IPS-18a (cell line): ENCODE data around the gene FAM171A2.
"Not testable (repeated sequence)": the region's sequence is repeated elsewhere in the genome, so short reads cannot be mapped to it uniquely, and the experiment has no call there.

Experiments used
- H3K27ac ChIP-seq: one replicate; pipeline ENCODE4 v1.5.1; 2013; ENCODE audit warnings: low read length
- H3K27me3 ChIP-seq: one replicate; pipeline ENCODE4 v1.6.1; 2013; ENCODE audit warnings: mild to moderate bottlenecking, low read length; ENCODE audit not compliant: control insufficient read depth, insufficient read depth
- H3K36me3 ChIP-seq: one replicate; pipeline ENCODE4 v1.6.1; 2013; ENCODE audit warnings: low read depth, low read length; ENCODE audit not compliant: control insufficient read depth
- H3K4me1 ChIP-seq: one replicate; pipeline ENCODE4 v1.6.1; 2013; ENCODE audit warnings: low read depth, low read length; ENCODE audit not compliant: control insufficient read depth
- H3K4me3 ChIP-seq: one replicate; pipeline ENCODE4 v1.5.1; 2013; ENCODE audit warnings: low read length
- H3K9ac ChIP-seq: one replicate; pipeline ENCODE4 v1.6.1; 2013; ENCODE audit warnings: mild to moderate bottlenecking, low read length, moderate library complexity
- H3K9me3 ChIP-seq: one replicate; pipeline ENCODE4 v1.6.1; 2013; ENCODE audit warnings: low read depth, low read length; ENCODE audit not compliant: control insufficient read depth

The FAM171A2 gene

GRCh38 chr17:44368391-44369243 is 5.0 kb upstream of the FAM171A2 start:
- not testable (repeated sequence) for H3K36me3 ChIP-seq, H3K9ac ChIP-seq, H3K9me3 ChIP-seq, H3K4me1 ChIP-seq, H3K27ac ChIP-seq, H3K4me3 ChIP-seq
- H3K27me3 ChIP-seq = peaks cover 21% of the 10 kb centered on the region

- Histone ChIP-seq H3K9me3 (no peaks in the 10 kb centered on the region), H3K4me1 (no peaks in the 10 kb centered on the region), H3K4me3 (no peak overlapping the region), H3K27ac (no peak overlapping the region), H3K27me3 (peaks cover 21% of the 10 kb centered on the region), H3K36me3 (no peaks in the 10 kb centered on the region), H3K9ac (no peak overlapping the region)
Observed at GRCh38 chr17:44367231-44367979, 3.8 kb upstream of the FAM171A2 start.

DNA sequence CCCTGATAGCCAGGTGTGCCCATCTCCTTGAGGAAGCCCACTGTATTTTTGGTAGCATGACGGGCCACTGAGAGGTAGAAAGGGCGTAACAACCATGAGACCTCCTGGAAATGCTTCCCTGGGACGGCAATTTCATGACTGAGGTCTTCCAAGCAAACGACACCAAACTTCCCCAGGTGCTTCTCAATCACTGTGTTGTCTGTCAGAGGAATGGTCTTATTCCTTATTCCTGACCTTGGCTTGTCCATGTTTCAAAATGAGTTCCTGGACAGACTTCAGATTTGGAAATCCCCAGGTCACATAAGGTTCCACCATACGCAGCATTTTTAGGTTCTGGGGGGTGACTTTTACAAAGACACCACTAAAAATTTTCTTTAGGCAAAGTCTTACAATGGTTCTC is 1.4 kb upstream of the FAM171A2 start:
- H3K9me3 ChIP-seq, H3K9ac ChIP-seq, H3K27ac ChIP-seq, H3K36me3 ChIP-seq, H3K4me3 ChIP-seq: not testable (repeated sequence)
- Histone ChIP-seq H3K4me1 (peaks cover 21% of the 10 kb centered on the region), H3K27me3 (peaks cover 21% of the 10 kb centered on the region)

GRCh38 chr17:44362949-44363612 is 572 bp downstream of the FAM171A2 start:
- Histone ChIP-seq H3K27me3 (peaks cover 21% of the 10 kb centered on the region), H3K4me3 (peak overlapping the region; percentile 75), H3K9me3 (no peaks in the 10 kb centered on the region), H3K4me1 (peaks cover 21% of the 10 kb centered on the region), H3K36me3 (peaks cover 6% of the 10 kb centered on the region), H3K27ac (no peak overlapping the region), H3K9ac (peak overlapping the region; percentile 69)

DNA sequence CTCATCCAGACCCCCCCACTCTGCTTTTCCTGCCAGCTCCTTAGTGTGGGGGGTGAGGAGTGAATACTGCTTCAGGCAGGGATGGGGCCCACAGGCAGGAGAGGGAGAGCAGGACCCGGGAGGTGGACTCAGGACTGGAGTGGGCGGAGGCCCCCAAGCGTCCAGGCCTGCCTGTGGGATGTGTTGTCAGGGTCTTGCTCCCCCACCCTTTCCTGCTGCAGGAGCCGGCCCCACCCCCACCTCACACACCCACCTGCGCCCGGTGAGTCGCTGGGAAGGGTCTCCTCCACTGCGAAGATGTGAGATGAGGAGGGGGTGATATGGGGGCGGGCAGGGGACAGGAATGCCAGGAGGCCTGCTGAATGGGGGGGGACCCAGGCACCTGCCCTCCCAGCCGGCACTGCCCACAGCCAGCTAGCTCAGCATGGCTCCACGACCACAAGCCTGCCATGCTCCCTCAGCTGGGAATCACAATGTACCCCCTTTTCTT is 1.1 kb downstream of the FAM171A2 start:
- Histone ChIP-seq H3K36me3 (peaks cover 6% of the 10 kb centered on the region), H3K4me3 (peak overlapping the region; percentile 75), H3K27ac (no peak overlapping the region), H3K4me1 (peaks cover 21% of the 10 kb centered on the region), H3K27me3 (peaks cover 21% of the 10 kb centered on the region), H3K9ac (peak overlapping the region; percentile 69), H3K9me3 (no peaks in the 10 kb centered on the region)

DNA sequence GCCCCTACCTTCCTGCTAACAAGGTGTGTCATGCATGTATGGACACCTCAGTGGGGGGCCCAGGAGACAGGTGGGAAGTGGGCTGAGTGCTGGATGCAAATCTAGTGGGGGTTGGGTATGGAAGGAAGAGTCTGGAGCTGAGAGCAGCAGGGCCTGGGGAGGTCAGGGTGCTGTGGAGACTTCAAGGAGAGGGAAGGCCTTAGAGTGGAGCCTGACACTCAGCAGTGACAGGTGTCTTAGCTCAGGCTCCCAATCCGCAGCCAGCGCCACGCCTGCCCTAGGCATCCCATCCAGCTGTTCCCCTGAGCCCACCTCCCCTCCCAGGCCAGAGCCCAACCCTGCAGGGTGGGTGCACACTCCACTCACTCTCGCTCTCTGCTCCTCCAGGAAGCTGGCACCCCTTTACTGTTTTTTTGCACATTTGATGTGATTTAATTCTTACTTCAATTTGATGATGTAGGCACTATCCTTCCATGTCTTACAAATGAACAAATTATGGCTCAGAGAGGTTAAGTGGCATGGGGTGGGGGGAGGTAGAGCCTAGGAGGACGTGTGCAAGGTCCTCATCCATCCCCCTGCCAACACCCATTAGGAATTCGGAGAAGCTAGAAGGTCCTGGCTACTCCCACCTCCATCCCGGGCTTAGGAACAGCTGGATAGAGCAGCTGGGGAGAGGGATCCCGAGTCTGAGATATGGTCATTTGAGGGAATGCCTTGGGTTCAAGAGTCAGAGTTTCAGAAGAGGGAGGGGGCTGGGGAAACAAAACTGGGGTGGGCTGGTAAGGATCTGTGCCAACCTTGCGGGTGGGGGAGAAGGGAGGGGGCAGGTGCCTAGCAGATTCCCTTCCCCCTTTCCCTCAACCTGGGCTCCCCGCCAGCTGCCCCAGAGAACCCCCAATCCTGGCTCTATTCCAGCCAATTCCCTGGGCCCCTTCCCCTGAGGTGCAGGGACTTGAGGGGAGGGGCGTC is 2.1 kb downstream of the FAM171A2 start:
- Histone ChIP-seq H3K9me3 (no peaks in the 10 kb centered on the region), H3K4me3 (peak overlapping the region; percentile 75), H3K36me3 (peaks cover 6% of the 10 kb centered on the region), H3K27me3 (peaks cover 21% of the 10 kb centered on the region), H3K27ac (no peak overlapping the region), H3K4me1 (peaks cover 21% of the 10 kb centered on the region), H3K9ac (no peak overlapping the region)

DNA sequence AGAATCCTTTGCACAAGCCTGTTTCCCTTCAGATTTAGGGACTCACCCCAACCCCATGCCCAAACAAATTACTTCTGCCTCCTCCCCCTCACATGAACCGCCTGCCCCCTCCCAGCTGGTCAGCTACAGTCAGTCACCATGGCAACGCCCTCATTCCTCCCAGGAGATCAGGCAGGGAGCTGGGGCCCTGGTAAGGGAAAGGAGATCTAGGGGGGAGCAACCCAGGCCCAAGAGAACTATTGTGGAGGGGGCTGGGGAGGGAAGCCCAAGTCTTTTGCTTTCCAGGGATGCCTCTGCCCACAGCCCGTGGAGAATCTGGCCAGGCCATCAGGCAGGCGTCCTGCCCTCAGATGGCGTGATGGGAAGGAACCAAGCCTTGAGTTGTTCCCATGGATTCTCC is 2.8 kb downstream of the FAM171A2 start:
- H3K4me3 ChIP-seq = peak overlapping the region; percentile 19
- no peak overlapping the region for H3K9ac ChIP-seq
- H3K27ac ChIP-seq = no peak overlapping the region
- H3K36me3 ChIP-seq = peaks cover 6% of the 10 kb centered on the region
- H3K4me1 ChIP-seq = peaks cover 21% of the 10 kb centered on the region
- H3K27me3 ChIP-seq = peaks cover 19% of the 10 kb centered on the region
- H3K9me3 ChIP-seq = no peaks in the 10 kb centered on the region

DNA sequence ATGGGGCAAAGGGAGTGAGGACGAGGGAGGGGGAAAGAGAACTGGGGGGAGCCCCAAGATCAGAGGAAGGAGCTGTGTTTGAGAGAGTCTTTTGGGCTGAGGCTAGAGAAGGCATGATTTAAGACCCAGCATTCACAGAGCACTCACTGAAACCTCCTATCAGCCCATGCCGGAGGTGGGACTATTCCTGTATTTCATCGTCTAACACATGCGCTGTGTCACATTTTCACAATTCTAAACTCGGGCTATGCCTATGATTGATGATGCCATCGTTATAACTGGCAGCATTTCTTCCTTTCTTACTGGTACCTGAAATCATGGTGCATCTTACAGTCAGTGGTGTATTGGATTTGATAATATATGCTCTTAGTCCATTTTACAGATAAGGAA is 3.5 kb downstream of the FAM171A2 start:
- Histone ChIP-seq H3K27me3 (peaks cover 12% of the 10 kb centered on the region), H3K27ac (no peak overlapping the region), H3K9me3 (no peaks in the 10 kb centered on the region), H3K4me3 (peak overlapping the region; percentile 19), H3K4me1 (peaks cover 21% of the 10 kb centered on the region), H3K36me3 (peaks cover 6% of the 10 kb centered on the region), H3K9ac (no peak overlapping the region)

DNA sequence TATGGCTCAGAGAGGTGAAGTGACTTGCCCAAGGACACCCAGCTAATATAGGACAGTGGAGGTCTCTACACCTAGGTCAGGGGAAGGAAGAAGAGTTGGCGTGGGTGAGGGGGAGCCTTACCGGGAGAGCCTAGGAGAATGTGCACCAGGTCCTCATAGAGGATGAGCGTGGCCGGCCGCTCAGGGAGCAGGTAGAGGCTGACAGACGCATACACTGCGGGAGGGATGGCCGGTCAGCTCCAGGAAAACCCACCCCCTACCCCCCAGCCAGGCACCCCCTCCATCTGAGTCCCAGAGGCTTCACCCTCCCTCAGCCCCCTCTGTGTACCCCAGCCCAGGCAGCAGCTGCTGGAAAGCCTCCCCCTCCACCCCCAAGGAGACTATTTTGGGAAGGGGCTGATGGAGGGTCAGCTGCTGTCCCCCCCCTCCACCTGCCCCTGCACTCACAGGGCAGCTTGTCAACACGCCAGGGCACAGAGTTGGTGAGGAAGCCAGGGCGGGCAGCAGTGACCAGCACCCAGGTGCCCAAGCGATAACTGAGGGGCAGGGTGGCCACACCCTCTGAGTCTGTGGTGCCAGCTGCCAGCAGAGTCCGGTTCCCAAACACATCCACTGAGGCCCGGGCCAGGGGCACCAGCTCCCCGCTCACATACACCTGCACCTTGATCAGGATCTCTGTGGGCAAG is 4.1 kb downstream of the FAM171A2 start:
- Histone ChIP-seq H3K9ac (no peak overlapping the region), H3K36me3 (peaks cover 6% of the 10 kb centered on the region), H3K9me3 (no peaks in the 10 kb centered on the region), H3K27me3 (peaks cover 7% of the 10 kb centered on the region), H3K27ac (no peak overlapping the region), H3K4me1 (peaks cover 21% of the 10 kb centered on the region), H3K4me3 (no peak overlapping the region)

DNA sequence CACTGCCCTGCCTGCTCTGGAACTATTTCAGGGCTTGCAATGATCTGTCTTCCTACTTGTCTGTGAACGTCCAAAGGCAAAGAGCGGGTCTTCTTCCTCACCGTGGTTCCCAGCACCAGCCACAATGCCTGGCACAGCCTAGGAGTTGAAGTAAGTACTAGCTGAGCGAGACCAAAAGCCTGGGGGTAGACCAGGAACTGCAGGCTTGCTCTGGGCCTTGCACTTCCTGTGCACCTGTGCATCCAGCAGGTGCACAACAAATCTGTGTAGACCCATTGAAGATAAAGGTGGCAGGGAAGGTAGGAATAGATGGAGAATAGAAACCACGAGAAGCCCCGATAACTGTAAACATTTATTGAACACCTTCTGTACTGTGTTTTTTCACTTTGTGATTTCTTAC is 4.6 kb downstream of the FAM171A2 start:
- H3K27ac ChIP-seq = no peak overlapping the region
- peaks cover 6% of the 10 kb centered on the region for H3K36me3 ChIP-seq
- H3K9ac ChIP-seq = no peak overlapping the region
- H3K4me3 ChIP-seq = no peak overlapping the region
- H3K9me3 ChIP-seq = no peaks in the 10 kb centered on the region
- H3K4me1 ChIP-seq = peaks cover 21% of the 10 kb centered on the region
- H3K27me3 ChIP-seq = peaks cover under 1% of the 10 kb centered on the region
